Measurements from ENCODE around the gene KRTAP6-2.

DNA sequence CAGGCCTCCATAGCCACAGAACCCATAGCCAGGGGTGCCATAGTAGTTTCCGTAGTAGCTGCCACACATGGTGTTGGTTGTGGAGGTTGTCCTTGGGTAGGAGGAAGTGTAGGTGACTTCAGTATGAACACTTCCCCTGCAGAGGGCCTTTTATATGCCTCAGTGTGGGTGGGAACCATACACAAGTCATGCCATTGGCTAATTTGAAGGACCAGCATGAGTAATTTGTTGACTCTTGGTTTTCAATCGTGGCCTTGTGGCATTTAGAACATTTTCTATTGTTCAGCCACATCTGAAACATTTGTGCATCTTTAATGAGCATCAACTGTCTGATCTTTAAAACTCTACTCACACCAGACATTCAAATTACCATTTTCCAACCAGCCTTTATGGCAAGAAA is 15.1 kb upstream of the KRTAP6-2 start, which contains the start of gene KRTAP6-1:
- TF ChIP-seq POLR2A (IDR thresholded peaks at IDR 0.05; ENCODE audit: low read depth, low read length) (no peak), POLR2AphosphoS5 (IDR thresholded peaks at IDR 0.05; ENCODE audit: low read depth, low read length) (no peak), TAF1 (IDR thresholded peaks at IDR 0.05; ENCODE audit: low read depth, low read length) (no peak), POU2F2 (IDR thresholded peaks at IDR 0.05; ENCODE audit: low read depth, low read length) (no peak), SPI1 (IDR thresholded peaks at IDR 0.05; ENCODE audit: low read depth, low read length) (peak; percentile 14; the same call in 1 of the 2 replicates)
